ENCODE data around the gene TNPO3. TPM values are rescaled to one million over a fixed set of nuclear protein-coding genes. Genes with fewer than 3 reads are reported as not detected.
"Not testable (repeated sequence)": the region's sequence is repeated elsewhere in the genome, so short reads cannot be mapped to it uniquely, and the experiment has no call there.

Gene TNPO3
- total RNA-seq, 1 donor from 2014 or later, result 57.2 TPM

DNA sequence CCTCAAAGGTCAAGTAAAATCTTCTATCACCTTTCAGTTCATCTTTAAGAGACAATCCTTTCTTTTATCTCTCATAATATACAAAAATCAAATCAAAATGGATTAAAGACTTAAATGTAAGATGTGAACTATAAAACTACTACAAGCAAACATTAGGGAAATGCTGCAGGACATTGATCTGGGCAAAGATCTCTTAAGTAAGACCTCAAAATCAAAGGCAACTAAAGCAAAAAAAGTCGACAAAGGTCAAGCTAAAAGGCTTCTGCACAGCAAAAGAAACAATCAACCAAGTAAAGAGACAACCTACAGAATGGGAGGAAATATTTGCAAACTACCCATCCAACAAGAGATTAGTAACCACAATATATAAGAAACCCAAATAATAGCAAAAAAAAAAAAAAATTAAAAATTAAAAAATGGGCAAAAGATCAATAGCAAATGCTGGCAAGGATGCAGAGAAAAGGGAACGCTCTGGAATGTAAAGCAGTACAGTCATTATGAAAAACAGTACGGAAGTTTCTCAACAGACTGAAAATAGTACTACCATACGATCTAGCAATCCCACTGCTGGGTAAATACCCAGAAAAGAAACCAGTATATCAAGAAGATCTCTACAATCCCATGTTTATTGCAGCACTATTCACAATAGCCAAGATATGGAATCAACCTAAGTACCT lies 41.7 kb downstream of the TNPO3 start:
- no peak for DNase-seq

- DNase-seq, result no peak
These were observed 42.3 kb downstream of the TNPO3 start for GRCh38 chr7:129012641-129013040.

GRCh38 chr7:129010075-129010474 lies 44.8 kb downstream of the TNPO3 start:
- DNase-seq, result no peak

DNA sequence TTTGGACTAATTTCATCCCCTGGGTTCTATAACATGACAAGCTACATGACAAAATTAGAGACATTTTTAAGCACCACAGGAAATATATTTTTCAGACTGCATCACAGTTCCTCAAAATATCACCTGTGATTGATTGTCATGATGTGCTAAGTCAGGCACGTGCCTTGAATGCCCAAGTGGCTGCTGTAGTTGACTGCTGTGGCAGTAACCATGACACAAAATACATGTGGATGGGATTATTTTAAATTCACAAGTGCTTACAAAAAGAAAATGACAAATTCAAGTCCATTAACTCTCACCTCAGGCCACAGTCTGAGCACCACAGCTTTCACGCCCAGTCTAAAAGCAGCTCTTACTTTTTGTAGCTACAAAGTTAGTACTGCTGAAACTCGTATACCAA lies 45.5 kb downstream of the TNPO3 start:
- DNase-seq, result no peak

- no peak for DNase-seq
These were observed 46.1 kb downstream of the TNPO3 start for GRCh38 chr7:129008645-129009414.

DNA sequence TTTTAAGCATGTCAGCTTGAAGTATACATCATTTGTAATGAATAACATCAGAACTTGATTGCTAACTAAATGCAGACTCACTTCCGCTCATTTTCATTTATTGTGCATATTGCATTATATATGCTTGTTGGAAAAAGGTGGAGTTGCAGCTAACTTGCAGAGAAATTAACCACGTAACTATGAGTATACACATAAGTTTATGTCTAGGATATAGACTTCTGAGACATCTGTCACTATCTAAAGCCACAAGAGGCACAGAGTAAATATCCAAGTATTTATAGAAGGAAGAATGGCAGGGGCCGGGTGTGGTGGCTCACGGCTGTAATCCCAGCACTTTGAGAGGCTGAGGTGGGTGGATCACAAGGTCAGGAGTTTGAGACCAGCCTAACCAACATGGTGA lies 47.3 kb downstream of the TNPO3 start:
- DNase-seq, result no peak

DNA sequence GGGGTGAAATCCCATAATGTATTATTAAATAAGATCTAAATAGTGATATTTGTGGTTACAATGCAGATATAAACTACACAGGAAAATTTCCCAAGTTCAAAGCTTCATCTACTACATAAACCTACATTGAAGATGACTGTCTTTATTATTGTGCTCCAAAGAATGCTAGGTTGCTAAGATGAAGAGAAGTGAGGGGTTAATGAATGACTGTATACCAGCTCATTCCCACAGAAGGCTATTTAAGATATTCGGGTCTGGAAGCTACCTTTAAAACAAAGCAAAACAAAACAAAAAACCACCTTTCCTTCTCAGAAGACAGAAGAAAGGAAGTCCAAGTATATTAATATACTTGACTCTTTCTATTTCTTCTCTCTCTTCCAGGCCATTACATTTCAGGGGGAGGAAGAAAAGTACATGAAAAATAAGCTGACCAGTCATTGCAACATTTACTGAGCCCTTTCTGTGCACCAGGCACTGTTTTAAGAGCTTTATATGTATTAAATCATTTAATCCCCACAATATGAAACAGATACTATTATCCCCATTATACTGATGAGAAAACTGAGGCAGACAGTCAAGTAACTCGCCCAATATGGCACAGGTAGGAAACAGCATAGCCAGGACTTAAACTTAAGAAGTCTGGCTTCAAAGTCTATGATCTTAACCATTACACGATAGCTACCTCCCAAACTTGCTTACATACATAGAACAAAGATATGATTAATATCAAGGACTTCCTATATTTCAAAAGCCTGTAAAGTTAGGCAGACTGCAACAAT lies 48.1 kb downstream of the TNPO3 start:
- no peak for DNase-seq

GRCh38 chr7:129005186-129005585 lies 49.7 kb downstream of the TNPO3 start:
- DNase-seq, result no peak

GRCh38 chr7:128997181-128997580 lies 57.7 kb downstream of the TNPO3 start:
- DNase-seq, result no peak

GRCh38 chr7:128994560-128994959 lies 60.4 kb downstream of the TNPO3 start:
- not testable (repeated sequence) for DNase-seq

DNA sequence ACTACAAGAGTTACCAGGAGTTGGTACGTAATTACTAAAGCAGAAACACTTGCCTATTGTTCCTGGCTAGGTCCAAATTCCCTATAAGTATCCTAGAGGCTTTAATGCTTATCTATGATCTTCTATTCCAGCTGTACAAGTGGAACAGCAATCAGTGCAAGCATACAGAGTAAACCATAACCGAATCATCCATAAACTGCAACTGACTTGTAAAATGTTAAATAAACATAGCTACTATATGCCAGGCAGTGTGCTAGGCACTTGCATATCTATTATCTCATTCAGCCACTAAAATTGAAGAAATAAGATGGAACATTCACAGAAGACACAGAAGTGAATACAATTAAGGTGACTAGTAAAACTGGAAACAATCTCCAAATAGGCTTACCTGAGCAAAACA lies 61.5 kb downstream of the TNPO3 start:
- DNase-seq, result no peak

- no peak for DNase-seq
These were observed 65.0 kb downstream of the TNPO3 start for GRCh38 chr7:128989961-128990360.

- DNase-seq, result no peak
These were observed 66.5 kb downstream of the TNPO3 start for GRCh38 chr7:128988372-128988771.

DNA sequence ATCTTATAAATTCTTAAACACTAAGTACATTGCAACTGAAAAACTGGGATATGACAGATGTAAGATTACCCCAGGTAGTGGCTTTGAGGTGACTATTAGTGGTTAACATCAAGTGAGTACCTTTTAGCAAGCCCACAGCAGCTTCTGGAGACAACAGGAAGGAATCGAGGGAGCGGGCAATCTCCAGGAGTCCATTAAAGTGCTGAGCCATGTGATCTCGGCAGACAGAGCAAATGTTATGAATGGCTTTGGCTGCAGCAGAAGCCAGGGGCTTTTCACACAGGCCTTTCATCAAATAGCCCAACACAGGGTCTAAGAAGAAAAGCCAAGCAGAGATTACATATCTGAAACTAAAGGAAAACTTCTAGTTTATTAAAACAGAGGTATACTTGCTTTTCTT lies 68.3 kb downstream of the TNPO3 start:
- DNase-seq, result no peak

GRCh38 chr7:128985660-128986059 lies 69.3 kb downstream of the TNPO3 start:
- DNase-seq, result no peak

DNA sequence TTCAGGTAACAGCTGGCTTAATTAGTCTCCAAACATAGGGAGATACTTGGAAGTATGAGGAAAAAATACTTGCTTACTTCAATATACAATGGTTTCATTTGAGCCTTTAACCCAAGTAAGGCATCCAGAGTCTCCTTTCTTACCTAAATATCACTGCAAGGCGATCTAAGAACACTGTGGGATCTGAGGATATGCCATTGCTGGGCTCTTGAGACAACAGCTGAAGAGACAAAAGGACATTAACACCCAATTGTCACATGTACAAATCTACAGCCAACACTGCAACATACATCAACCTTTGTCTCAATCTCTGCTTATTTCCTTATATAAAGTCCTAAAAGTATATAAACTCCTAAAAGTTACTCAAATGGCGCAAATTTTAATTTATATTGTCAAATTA lies 72.8 kb downstream of the TNPO3 start:
- no peak for DNase-seq

- no peak for DNase-seq
These were observed 80.5 kb downstream of the TNPO3 start for GRCh38 chr7:128974241-128974934.

GRCh38 chr7:128968624-128969023 lies 86.3 kb downstream of the TNPO3 start:
- no peak for DNase-seq

GRCh38 chr7:128963327-128963757 lies 91.6 kb downstream of the TNPO3 start:
- DNase-seq, result no peak

DNA sequence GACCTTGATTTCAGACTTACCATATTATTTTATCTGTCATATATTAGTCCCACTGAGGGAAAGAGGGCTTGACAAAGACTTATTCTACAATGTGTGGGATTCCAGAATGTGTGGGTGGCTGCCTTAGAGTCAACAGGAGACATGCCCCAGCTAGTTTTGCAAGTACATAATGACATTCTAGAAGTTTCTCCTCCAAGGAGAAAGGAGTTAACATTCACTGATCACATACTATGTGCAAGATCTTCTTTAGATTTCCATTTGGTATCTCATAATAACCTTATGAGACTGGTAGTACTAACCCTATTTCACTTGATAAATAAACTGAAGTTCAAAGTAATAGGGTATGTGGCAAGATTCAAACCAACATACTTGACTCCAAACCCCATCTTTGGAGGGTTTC lies 92.0 kb downstream of the TNPO3 start:
- DNase-seq, result no peak

DNA sequence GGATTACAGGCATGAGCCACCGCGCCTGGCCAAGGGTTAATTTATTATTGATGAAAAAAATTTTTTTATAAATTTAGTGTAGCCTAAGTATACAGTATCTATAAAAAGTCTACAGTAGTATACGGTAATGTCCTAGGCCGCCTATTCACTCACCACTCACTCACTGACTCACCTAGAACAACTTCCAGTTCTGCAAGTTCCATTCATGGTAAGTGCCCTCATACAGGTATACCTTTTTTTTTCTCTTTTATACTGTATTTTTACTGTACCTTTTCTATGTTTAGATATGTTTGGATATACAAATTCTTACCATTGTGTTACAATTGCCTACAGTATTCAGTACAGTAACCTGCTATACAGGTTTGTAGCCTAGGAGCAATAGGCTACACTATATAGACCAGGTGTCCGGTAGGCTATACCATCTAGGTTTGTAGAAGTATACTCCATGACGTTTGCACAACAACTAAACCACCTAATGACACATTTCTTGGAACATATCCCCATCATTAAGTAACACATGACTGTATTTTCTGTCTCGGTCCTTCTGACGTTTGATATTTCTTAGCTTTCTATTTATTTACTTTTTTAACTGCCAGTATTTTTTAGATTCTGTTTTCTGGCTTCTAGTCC lies 93.8 kb downstream of the TNPO3 start:
- DNase-seq, result no peak

GRCh38 chr7:128959296-128959695 lies 95.6 kb downstream of the TNPO3 start:
- DNase-seq, result no peak

All from dermis blood vessel endothelial cell (primary cell).